Measurements from ENCODE around the gene FBN1. TPM values are rescaled to one million over a fixed set of nuclear protein-coding genes. Genes with fewer than 3 reads are reported as not detected.

The FBN1 gene
- total RNA-seq, 1 experiment from 2014 or later, result 5.2 TPM

- ChIA-PET CTCF (no interaction called here), POLR2A (no interaction called here)
- DNase-seq (ENCODE audit: low spot score) (no peak), ATAC-seq (no peak)
- no peaks in the 10 kb centered on the region for H3K4me1 Mint-ChIP-seq
- H3K4me3 Mint-ChIP-seq, result no peak overlapping the region
- no peaks in the 10 kb centered on the region for H3K27me3 Mint-ChIP-seq (ENCODE audit: low read depth)
- no peaks in the 10 kb centered on the region for H3K9me3 Mint-ChIP-seq
- TF ChIP-seq TEAD4 (CRISPR knock-in tag; IDR thresholded peaks at IDR 0.05) (no peak), E2F4 (CRISPR knock-in tag; IDR thresholded peaks at IDR 0.05; ENCODE audit: borderline replicate concordance, low read depth) (no peak), JAZF1 (CRISPR knock-in tag; IDR thresholded peaks at IDR 0.05) (no peak), GRHL2 (CRISPR knock-in tag; IDR thresholded peaks at IDR 0.05; ENCODE audit: insufficient replicate concordance, severe bottlenecking) (no peak), ZNF232 (CRISPR knock-in tag; IDR thresholded peaks at IDR 0.05) (no peak), FOXK1 (CRISPR knock-in tag; IDR thresholded peaks at IDR 0.05) (no peak), ZNF281 (CRISPR knock-in tag; IDR thresholded peaks at IDR 0.05) (no peak), SMAD3 (CRISPR knock-in tag; IDR thresholded peaks at IDR 0.05; ENCODE audit: borderline replicate concordance) (no peak), ZNF317 (CRISPR knock-in tag; IDR thresholded peaks at IDR 0.05; ENCODE audit: borderline replicate concordance, low read depth) (no peak), RELA (CRISPR knock-in tag; IDR thresholded peaks at IDR 0.05; ENCODE audit: borderline replicate concordance) (no peak), FOXP1 (CRISPR knock-in tag; IDR thresholded peaks at IDR 0.05; ENCODE audit: borderline replicate concordance) (no peak), CREB1 (CRISPR knock-in tag; IDR thresholded peaks at IDR 0.05) (no peak), ZNF416 (CRISPR knock-in tag; IDR thresholded peaks at IDR 0.05) (no peak), NFE2L1 (CRISPR knock-in tag; IDR thresholded peaks at IDR 0.05) (no peak), PRDM15 (CRISPR knock-in tag; IDR thresholded peaks at IDR 0.05) (no peak), ZNF263 (CRISPR knock-in tag; IDR thresholded peaks at IDR 0.05; ENCODE audit: low read depth) (no peak)
- TF ChIP-seq, protein P1, sequence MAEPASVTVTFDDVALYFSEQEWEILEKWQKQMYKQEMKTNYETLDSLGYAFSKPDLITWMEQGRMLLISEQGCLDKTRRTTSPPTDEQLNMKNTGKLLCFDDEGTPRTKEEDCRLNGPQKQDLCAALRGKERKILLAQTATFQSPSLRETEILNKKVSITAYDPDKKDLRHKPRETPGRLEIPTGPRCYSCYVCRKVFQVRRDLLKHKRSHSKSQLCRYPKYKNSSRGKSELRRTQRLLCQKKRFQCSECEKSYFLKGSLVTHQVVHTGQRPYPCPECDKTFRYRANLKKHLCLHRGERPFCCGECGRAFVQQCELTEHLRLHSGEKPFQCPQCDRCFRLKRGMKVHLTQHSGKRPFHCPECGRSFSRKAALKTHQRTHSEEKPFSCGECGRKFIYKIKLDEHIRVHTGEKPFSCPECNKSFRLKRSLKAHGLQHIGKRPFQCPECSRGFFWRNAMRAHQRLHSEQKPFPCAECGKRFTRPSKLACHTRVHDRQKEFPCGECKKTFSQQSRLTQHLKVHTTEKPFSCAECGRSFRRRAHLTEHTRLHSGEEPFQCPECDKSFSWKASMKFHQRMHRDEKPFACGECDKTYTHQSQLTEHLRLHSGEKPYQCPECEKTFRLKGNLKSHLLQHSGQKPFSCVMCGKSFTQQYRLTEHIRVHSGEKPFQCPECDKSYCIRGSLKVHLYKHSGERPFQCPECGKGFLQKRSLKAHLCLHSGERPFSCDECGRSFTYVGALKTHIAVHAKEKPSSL (CRISPR knock-in tag; conservative IDR thresholded peaks at IDR 0.05), result no peak
- TF ChIP-seq, protein P2, sequence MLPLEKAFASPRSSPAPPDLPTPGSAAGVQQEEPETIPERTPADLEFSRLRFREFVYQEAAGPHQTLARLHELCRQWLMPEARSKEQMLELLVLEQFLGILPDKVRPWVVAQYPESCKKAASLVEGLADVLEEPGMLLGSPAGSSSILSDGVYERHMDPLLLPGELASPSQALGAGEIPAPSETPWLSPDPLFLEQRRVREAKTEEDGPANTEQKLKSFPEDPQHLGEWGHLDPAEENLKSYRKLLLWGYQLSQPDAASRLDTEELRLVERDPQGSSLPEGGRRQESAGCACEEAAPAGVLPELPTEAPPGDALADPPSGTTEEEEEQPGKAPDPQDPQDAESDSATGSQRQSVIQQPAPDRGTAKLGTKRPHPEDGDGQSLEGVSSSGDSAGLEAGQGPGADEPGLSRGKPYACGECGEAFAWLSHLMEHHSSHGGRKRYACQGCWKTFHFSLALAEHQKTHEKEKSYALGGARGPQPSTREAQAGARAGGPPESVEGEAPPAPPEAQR (CRISPR knock-in tag; IDR thresholded peaks at IDR 0.05), result no peak
- TF ChIP-seq, protein P3, sequence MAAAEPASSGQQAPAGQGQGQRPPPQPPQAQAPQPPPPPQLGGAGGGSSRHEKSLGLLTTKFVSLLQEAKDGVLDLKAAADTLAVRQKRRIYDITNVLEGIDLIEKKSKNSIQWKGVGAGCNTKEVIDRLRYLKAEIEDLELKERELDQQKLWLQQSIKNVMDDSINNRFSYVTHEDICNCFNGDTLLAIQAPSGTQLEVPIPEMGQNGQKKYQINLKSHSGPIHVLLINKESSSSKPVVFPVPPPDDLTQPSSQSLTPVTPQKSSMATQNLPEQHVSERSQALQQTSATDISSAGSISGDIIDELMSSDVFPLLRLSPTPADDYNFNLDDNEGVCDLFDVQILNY (CRISPR knock-in tag; IDR thresholded peaks at IDR 0.05), result no peak
- no peak overlapping the region for H3K27ac Mint-ChIP-seq
- H3K36me3 Mint-ChIP-seq, result no peaks in the 10 kb centered on the region
These were observed 144.9 kb downstream of the FBN1 start for GRCh38 chr15:48500595-48500994.

All from WTC11 (cell line).